UCSD-AML1 (cell line): ENCODE results near the gene FGD5.

Experiments
- DNase-seq: peaks from one replicate; lab custom pipeline; 2025; ENCODE audit not compliant: unreplicated experiment; lab: John Stamatoyannopoulos, UW

FGD5 gene

GRCh38 chr3:14826069-14826468, 7.3 kb downstream of the FGD5 start:
- DNase-seq = no peak

GRCh38 chr3:14827776-14828175, 9.0 kb downstream of the FGD5 start:
- DNase-seq = no peak

- no peak for DNase-seq
These were observed 11.0 kb downstream of the FGD5 start for GRCh38 chr3:14829811-14830210.

GRCh38 chr3:14831916-14832450, 13.2 kb downstream of the FGD5 start:
- DNase-seq = no peak

- no peak for DNase-seq
These were observed 14.4 kb downstream of the FGD5 start for GRCh38 chr3:14832975-14833722.

GRCh38 chr3:14834121-14834520, 15.4 kb downstream of the FGD5 start:
- DNase-seq = no peak

GRCh38 chr3:14834807-14835466, 16.2 kb downstream of the FGD5 start:
- no peak for DNase-seq

- no peak for DNase-seq
These were observed 17.3 kb downstream of the FGD5 start for GRCh38 chr3:14836049-14836468.

GRCh38 chr3:14837186-14837877, 18.6 kb downstream of the FGD5 start:
- no peak for DNase-seq

- no peak for DNase-seq
These were observed 19.1 kb downstream of the FGD5 start for GRCh38 chr3:14837878-14838258.

- no peak for DNase-seq
These were observed 20.5 kb downstream of the FGD5 start for GRCh38 chr3:14839236-14839635.

- no peak for DNase-seq
These were observed 23.1 kb downstream of the FGD5 start for GRCh38 chr3:14841836-14842235.

GRCh38 chr3:14842277-14842676, 23.5 kb downstream of the FGD5 start:
- no peak for DNase-seq

- no peak for DNase-seq
These were observed 24.6 kb downstream of the FGD5 start for GRCh38 chr3:14843321-14843720.

GRCh38 chr3:14844386-14845170, 25.8 kb downstream of the FGD5 start:
- no peak for DNase-seq

- DNase-seq = no peak
These were observed 26.4 kb downstream of the FGD5 start for GRCh38 chr3:14845180-14845579.

- DNase-seq = no peak
These were observed 27.1 kb downstream of the FGD5 start for GRCh38 chr3:14845826-14846225.

GRCh38 chr3:14846226-14846880, 27.6 kb downstream of the FGD5 start:
- no peak for DNase-seq

- DNase-seq = peak; percentile 42
These were observed 29.1 kb downstream of the FGD5 start for GRCh38 chr3:14847613-14848541.
